NCI-H69 (cell line): Measurements from ENCODE around the gene CD160.
"Not testable (repeated sequence)": the region's sequence is repeated elsewhere in the genome, so short reads cannot be mapped to it uniquely, and the experiment has no call there.

Experiments used
- DNase-seq: peaks from one replicate; lab custom pipeline; 2025; lab: John Stamatoyannopoulos, UW

The CD160 gene

GRCh38 chr1:145719230-145720079 is at the start of gene CD160:
CD160 (plus strand) TSS chr1:145719499; CDS start chr1:145728328, 8,829 bp downstream.
- no peak for DNase-seq

GRCh38 chr1:145670995-145671745 is 48.1 kb upstream of the CD160 start:
- not testable (repeated sequence) for DNase-seq

GRCh38 chr1:145673217-145673616 is 46.1 kb upstream of the CD160 start:
- DNase-seq: not testable (repeated sequence)

- not testable (repeated sequence) for DNase-seq
Observed at GRCh38 chr1:145684858-145685257, 34.4 kb upstream of the CD160 start.

- not testable (repeated sequence) for DNase-seq
Observed at GRCh38 chr1:145686078-145686477, 33.2 kb upstream of the CD160 start.

- no peak for DNase-seq
Observed at GRCh38 chr1:145688328-145688727, 31.0 kb upstream of the CD160 start.

GRCh38 chr1:145688924-145689323 is 30.4 kb upstream of the CD160 start:
- no peak for DNase-seq

GRCh38 chr1:145689922-145690321 is 29.4 kb upstream of the CD160 start:
- peak; percentile 12 for DNase-seq

- DNase-seq: peak; percentile 75
Observed at GRCh38 chr1:145690587-145691558, 28.4 kb upstream of the CD160 start.

- DNase-seq: no peak
Observed at GRCh38 chr1:145692785-145693443, 26.4 kb upstream of the CD160 start.

GRCh38 chr1:145695821-145696629 is 23.3 kb upstream of the CD160 start:
- DNase-seq: no peak

- DNase-seq: no peak
Observed at GRCh38 chr1:145696630-145696960, 22.7 kb upstream of the CD160 start.

- DNase-seq: no peak
Observed at GRCh38 chr1:145701306-145701862, 17.9 kb upstream of the CD160 start.

- DNase-seq: no peak
Observed at GRCh38 chr1:145702052-145702451, 17.2 kb upstream of the CD160 start.

- DNase-seq: no peak
Observed at GRCh38 chr1:145702826-145703225, 16.5 kb upstream of the CD160 start.

- DNase-seq: no peak
Observed at GRCh38 chr1:145705622-145706021, 13.7 kb upstream of the CD160 start.

GRCh38 chr1:145706086-145706664 is 13.1 kb upstream of the CD160 start:
- DNase-seq: no peak

GRCh38 chr1:145707183-145707867 is 12.0 kb upstream of the CD160 start, which contains the start of gene PDZK1:
PDZK1 (minus strand) TSS chr1:145707368; CDS start chr1:145688021, 19,347 bp downstream.
- peak; percentile 24 for DNase-seq

GRCh38 chr1:145708063-145708462 is 11.2 kb upstream of the CD160 start:
- DNase-seq: no peak
